Motor neuron (in vitro differentiated cells): ENCODE measurements around the gene NTN4. TPM values are rescaled to one million over a fixed set of nuclear protein-coding genes. Genes with fewer than 3 reads are reported as not detected.

Source experiments
- ATAC-seq, 8 experiments: fragments of 200-7000 bp; cut with Tn5 transposase; replicated peaks in 6 of 8; 2 replicates each; pipeline ENCODE4 v1.8.0; 2021; ENCODE audit warnings: mild to moderate bottlenecking in 8 of 8, moderate library complexity in 8 of 8
- H3K27ac ChIP-seq, 2 donors: fragments of 250-450 bp; sonication (Bioruptor Pico); 2 replicates each; pipeline ENCODE4 v1.9.0; 2021; ENCODE audit warnings: antibody characterized with exemption in 2 of 2, mild to moderate bottlenecking in 2 of 2, moderate library complexity in 1 of 2
- H3K4me1 ChIP-seq, 2 donors: fragments of 250-450 bp; sonication (Bioruptor Pico); replicated peaks in 1 of 2; 2 replicates each; pipeline ENCODE4 v1.6.1; 2021; ENCODE audit warnings: antibody characterized with exemption in 2 of 2, mild to moderate bottlenecking in 2 of 2, moderate library complexity in 1 of 2
- H3K4me3 ChIP-seq, 5 donors: fragments of 250-450 bp; sonication (Bioruptor Pico); 2 replicates each; pipeline ENCODE4 v1.9.0; 2021; ENCODE audit warnings: antibody characterized with exemption in 5 of 5, mild to moderate bottlenecking in 5 of 5, moderate library complexity in 4 of 5
- WGBS, 10 experiments: fragments of 450-650 bp; shearing (Covaris generic); methylation state at CpG; one replicate each; pipeline ENCODE4 v1.0.0; 2022; 5-methylcytosine and 5-hydroxymethylcytosine counted together
- in situ Hi-C, 9 experiments: fragments of 400-800 bp; cut with MboI; loops; one replicate each; pipeline ENCODE4 v1.15.0; 2021; ENCODE audit warnings: low sequenced_read_pairs in 9 of 9, low pct_unique_long_range_greater_than_20kb in 2 of 9; ENCODE audit not compliant: unreplicated experiment in 9 of 9
- total RNA-seq, 8 experiments: library from RNA; unstranded; fragments of 300-600 nt; gene quantifications; 2 replicates each; pipeline versions ENCODE4 v1.2.3 to v1.2.4, GENCODE V29; 2022

Gene NTN4
- total RNA-seq, 8 experiments from 2014 or later: 4.3 to 50.8 (median 8.7) TPM

DNA sequence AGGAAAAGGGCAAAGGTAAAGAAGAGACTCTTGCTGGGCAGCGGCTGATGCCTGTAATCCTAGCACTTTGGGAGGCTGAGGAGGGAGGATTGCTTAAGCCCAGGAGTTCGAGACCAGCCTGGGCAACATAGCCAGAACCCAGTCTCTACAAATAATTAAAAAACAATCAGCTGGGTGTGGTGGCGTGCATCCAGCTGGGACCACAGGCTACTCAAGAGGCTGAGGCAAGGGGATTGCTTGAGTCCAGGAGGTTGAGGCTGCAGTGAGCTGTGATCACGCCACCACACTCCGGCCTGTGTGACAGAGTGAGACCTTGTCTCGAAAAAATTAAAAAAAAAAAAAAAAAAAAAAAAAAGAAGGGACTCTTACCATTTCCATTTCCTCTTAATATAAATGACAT lies 138.9 kb downstream of the NTN4 start:
- 0 to 100% (median 94%) methylated on average over 1 to 4 of the region's 6 CpGs for WGBS, 10 experiments
- H3K27ac ChIP-seq: no peak overlapping the region
- peaks cover 4 to 7% of the 10 kb centered on the region in 2 donors for H3K4me1 ChIP-seq
- in situ Hi-C loops: no loop called here
- no peak overlapping the region for H3K4me3 ChIP-seq
- ATAC-seq: no peak

DNA sequence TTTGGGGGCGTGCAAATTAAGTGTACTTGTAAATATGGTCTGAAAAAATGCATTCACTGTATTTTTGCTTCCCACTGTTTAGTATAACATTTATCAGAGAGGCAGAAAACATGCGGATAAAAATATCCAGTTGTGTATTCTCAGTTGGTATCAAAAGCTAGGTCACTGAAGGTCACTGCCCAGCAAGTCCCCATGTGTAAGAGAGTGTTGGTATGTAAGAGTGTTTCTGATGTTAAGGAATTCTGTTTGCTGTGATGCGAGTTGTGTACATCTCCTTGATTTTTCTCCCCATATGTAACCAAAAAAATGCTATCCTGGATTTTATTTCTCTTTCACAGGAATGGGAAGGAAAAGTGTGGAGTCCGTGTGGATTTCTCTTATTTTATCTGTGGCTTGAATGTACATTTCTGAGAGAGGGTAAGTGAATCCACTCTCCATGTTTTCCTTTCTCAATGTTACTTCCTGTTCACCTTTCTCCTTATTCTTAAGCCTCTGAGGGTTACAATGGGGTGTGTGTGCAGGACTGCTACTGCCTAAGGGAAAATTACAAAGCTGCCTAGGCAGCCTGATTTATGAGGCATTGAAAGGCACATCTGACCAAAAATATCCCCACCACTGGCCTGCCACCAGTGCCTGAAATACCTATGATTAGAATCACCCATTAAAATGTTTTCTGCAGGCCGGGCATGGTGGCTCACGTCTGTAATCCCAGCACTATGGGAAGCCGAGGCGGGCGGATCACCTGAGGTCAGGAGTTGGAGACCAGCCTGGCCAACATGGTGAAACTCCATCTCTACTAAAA lies 141.4 kb downstream of the NTN4 start:
- Histone ChIP-seq H3K27ac (no peak overlapping the region), H3K4me3 (no peak overlapping the region), H3K4me1 (peaks cover 4 to 7% of the 10 kb centered on the region in 2 donors)
- in situ Hi-C loops: no loop called here
- WGBS, 10 experiments: 50 to 100% (median 89%) methylated on average over 1 to 8 of the region's 9 CpGs; no CpG with 5 or more reads in 2 of the 10 experiments
- ATAC-seq: peak in 3 of 8 experiments; percentile 58 to 65 (median 59)

DNA sequence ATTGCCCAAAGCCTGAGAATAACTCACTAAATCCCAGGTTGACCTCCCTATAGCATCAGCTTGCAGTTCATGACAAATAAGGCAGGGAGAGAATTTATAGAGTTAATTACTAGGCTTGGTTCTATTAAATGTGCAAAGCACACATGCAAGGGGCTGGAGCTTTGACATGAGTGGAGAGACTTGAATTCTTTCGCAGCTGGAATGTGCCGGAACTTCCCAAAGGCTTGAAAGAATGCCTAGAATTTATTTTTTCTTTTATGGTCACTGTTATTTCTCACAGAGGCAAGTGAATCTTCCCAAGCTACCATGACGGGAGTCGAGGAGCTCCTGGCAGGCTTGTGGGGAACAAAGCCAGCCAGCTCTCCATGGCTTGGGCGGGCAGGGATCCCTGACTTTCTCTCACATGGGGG lies 143.8 kb downstream of the NTN4 start:
- no peak overlapping the region for H3K4me3 ChIP-seq
- no peak overlapping the region for H3K27ac ChIP-seq
- in situ Hi-C loops: no loop called here
- peak in 6 of 8 experiments; percentile 19 to 77 (median 62) for ATAC-seq
- H3K4me1 ChIP-seq: peaks cover 4 to 7% of the 10 kb centered on the region in 2 donors
- WGBS, 10 experiments: 5 to 69% (median 53%) methylated on average over 2 to 5 of the region's 5 CpGs; no CpG with 5 or more reads in 3 of the 10 experiments

DNA sequence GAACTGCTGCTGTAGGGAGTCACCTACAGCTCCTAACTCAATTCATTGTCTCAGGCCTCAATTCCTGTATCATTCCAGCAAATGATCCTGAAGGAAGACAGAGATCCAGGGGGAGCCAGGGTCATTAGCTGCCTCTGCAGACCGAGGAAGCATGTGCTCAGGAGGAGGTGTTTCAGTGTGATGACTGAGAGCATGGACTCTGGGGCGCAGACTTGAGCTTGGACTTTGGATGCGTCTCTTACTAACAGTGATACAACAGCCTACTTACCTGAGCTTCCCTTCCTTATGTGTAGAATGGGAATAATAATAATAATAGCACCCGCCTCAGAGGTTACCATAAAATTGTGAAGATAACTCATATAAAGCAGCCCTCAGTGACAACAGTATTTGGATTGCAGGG lies 147.3 kb downstream of the NTN4 start:
- 68 to 100% (median 92%) methylated on average over 1 to 3 of the region's 4 CpGs; no CpG with 5 or more reads in 5 of the 10 experiments for WGBS, 10 experiments
- ATAC-seq: no peak
- in situ Hi-C loops: no loop called here
- peaks cover 4 to 7% of the 10 kb centered on the region in 2 donors for H3K4me1 ChIP-seq
- H3K4me3 ChIP-seq: no peak overlapping the region
- H3K27ac ChIP-seq: no peak overlapping the region

DNA sequence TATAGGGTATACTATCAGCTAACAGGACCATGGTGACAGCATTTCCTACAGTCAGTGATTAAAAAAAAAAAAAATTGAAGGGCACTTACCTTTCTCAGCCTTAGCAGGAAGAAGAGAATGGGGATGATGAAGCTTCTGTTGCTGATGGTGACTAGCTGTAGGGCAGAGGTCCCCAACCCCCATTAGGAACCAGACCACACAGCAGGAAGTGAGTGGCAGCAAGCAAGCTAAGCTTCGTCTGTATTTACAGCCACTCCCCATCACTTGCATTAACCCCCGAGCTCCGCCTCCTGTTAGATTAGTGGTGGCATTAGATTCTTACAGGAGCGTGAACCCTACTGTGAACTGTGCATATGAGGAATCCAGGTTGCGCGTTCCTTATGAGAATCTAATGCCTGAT lies 148.0 kb downstream of the NTN4 start:
- WGBS, 10 experiments: 50 to 100% (median 86%) methylated on average over 2 to 6 of the region's 6 CpGs; no CpG with 5 or more reads in 5 of the 10 experiments
- in situ Hi-C loops: no loop called here
- Histone ChIP-seq H3K4me3 (no peak overlapping the region), H3K27ac (no peak overlapping the region), H3K4me1 (peaks cover 4 to 7% of the 10 kb centered on the region in 2 donors)
- ATAC-seq: no peak

DNA sequence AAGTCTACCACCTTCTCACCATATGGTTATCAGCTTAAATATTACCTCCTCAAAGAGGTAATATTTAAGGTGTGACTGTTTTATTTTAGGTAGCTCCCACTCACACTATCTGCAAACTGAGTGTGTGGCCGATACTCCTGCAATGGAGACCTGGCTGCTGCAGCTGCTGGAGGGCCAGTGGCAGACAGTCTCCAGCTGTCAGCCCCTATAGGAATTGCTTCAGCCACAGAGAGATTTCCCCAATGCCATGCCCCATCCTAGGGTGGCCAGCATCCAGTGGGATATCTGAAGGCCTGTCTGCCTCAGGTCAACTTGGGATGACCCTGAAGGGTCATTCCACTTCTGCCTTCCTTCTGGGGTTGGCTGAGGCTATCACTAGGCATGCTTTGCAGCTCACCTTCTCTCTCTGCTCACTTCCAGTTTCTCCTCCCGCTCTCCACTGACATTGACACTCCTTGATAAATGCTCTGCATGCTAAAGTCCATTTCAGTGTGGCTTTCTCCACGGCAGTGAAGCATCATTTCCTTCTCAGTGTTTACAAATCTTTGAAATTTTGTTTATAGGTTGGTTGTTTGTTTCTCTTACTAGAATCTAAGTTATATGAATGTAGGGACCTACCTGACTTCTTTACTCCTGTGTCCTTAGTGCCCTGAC lies 149.1 kb downstream of the NTN4 start:
- in situ Hi-C loops: no loop called here
- ATAC-seq: no peak

DNA sequence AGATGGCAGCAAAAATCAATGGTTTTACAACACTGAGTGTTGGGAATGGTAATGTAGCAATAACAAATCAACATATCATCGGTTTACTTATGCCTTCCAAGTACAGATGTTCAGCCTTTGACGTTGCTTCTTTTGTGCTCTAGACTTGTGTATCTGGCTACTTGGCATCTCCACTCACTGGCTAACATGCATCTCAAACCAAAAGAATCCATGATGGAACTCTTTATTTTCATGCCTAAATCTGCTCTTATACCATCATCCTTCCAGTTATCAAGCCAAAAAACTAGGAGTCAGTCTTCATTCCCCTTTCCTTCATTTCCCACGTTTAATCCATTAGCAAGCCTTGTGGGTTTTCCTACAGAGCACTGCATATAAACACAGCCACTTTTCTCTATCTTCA lies 150.0 kb downstream of the NTN4 start:
- ATAC-seq: no peak
- WGBS, 10 experiments: 10 to 90% (median 51%) methylated on average over 1 to 3 of the region's 3 CpGs; no CpG with 5 or more reads in 3 of the 10 experiments
- H3K27ac ChIP-seq: no peak overlapping the region
- no peaks in the 10 kb centered on the region for H3K4me1 ChIP-seq
- no peak overlapping the region for H3K4me3 ChIP-seq
- in situ Hi-C loops: no loop called here

More for the DNA sequence above, 149.1 kb downstream of the NTN4 start:
- H3K4me3 ChIP-seq: no peak overlapping the region
- no peak overlapping the region for H3K27ac ChIP-seq
- no peaks in the 10 kb centered on the region for H3K4me1 ChIP-seq
- WGBS, 10 experiments: 0 to 83% (median 52%) methylated on average over 1 to 3 of the region's 3 CpGs; no CpG with 5 or more reads in 2 of the 10 experiments

DNA sequence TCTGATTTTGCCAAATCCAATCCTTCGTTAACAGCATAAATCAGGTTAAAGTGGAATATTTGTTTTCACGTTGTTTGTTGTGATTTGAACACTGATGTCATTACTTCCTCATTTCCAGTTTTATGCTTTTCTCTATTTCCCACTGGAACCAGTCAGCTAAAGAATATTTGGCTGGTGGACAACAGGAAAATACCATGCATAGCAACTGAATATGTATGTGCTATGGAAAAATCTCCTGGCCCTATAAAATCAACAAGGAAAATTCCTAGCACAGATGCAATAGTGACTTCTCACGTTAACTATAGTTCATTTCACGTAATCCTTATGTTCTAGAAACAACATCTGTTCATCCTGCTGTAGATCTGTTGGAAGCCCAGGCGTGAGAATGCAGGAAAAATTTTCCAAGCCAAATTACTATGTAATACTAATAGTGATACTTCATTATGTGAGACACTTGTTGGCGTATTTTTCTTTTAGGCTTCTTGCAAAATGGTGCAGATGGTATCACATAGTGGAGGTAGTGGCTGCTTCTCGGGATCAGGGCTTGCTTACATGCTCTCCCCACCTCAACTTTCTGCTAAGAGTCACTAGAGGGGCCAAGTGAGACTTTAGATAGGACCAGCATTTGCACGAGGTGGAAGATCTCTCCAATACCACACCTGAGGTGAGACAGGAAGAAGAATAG lies 153.0 kb downstream of the NTN4 start:
- H3K4me1 ChIP-seq: no peaks in the 10 kb centered on the region
- 0 to 92% (median 63%) methylated on average over 2 to 8 of the region's 8 CpGs for WGBS, 10 experiments
- peak in 3 of 8 experiments; percentile 10 to 89 (median 40) for ATAC-seq
- no peak overlapping the region for H3K27ac ChIP-seq
- in situ Hi-C loops: no loop called here
- no peak overlapping the region for H3K4me3 ChIP-seq

DNA sequence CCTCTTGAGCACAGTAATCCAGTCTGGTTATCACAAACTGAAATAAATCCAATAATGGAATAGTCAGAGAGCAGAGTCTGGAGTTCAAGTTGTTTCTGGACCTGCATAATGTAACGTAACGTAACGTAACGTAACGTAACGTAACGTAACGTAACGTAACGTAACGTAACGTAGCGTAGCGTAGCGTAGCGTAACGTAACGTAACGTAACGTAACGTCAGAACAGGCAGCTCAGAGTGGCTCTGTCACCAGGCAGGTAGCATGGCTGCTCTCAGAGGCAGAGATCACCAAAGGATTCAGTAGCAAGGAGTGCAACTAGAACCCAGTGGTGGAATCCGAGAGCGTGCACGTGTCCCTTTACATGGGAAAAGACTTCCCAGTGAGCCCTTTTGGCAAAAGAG lies 153.6 kb downstream of the NTN4 start:
- 84 to 100% (median 93%) methylated on average over 2 to 24 of the region's 24 CpGs; no CpG with 5 or more reads in 2 of the 10 experiments for WGBS, 10 experiments
- ATAC-seq: no peak
- Histone ChIP-seq H3K27ac (no peak overlapping the region), H3K4me3 (no peak overlapping the region), H3K4me1 (no peaks in the 10 kb centered on the region)
- in situ Hi-C loops: no loop called here

DNA sequence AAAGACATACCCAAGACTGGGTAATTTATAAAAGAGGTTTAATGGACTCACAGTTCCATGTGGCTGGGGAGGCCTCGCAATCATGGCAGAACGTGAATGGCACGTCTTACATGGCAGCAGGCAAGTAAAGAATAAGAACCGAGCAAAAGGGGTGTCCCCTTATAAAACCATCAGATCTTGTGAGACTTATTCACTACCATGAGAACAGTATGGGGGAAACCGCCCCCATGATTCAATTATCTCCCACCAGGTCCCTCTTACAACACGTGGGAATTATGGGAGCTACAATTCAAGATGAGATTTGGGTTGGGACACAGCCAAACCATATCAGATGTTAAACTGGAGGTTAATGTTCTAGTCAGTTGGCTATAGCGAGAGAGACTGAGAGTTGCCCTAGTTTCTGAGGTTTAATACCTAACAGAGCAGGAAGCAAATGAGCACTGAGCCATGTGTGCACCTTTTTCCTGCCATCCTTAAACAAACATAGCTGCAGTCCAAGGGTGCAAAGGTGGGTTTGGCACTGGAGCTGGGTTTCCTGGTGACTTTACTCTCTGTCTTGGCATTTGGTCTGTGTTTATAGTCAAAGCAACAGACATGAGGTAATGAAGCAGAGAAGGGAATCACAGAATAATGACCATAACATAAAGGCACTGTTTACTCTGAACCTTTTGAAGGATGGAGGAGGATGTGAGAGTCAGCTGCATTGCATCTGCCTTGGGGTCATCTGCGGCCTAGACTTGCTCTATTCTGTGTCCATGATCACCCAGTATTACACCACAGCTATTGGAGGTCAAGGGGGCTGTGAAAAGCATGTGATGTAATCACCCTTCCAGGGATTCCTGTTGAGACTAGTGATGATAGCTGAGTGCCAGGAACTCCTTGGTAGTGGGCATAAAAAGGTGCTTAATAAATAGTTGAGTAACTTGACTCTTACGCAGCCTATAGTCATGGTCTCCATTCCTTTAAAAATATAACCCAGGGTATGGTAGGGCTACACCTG lies 155.6 kb downstream of the NTN4 start:
- in situ Hi-C loops: no loop called here
- ATAC-seq: peak in 2 of 8 experiments; percentile 33 to 80
- Histone ChIP-seq H3K4me1 (no peaks in the 10 kb centered on the region), H3K4me3 (no peak overlapping the region), H3K27ac (no peak overlapping the region)
- 82 to 100% (median 89%) methylated on average over 1 to 7 of the region's 9 CpGs; no CpG with 5 or more reads in 2 of the 10 experiments for WGBS, 10 experiments

DNA sequence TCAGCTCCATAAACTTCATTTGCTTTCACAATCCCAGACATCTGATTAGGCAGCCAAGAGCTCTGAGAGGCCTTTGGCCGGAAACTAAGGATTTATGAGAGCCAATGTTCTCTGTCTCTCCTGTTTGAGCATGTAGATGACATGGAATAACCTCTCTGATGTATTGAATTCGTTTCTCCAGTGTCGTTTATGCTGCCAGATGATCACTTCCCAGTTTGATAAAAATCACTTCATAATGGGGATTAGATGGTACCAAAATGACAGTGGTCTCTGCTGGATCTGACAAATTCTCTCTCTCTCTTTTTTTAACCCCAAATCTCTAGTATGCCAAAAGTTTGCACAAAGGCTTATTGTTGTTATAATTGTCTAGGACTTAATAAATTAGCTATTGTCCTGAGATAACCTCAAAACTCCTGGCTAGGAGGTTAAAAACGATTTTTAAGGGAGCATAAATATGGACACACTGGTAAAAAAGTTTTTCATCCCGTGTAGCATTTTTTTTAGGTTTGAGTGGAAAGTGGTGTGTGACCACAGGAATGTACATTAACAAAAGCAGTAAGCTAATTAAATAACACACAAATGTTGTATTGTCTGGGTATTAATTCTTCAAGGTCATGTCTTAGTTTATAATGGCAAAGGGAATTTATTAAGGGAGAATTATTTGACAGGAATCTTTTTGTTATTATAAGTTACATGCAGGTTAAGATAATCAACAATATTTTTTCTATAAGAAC lies 156.7 kb downstream of the NTN4 start:
- peak in 3 of 8 experiments; percentile 17 to 61 (median 48) for ATAC-seq
- H3K4me3 ChIP-seq: no peak overlapping the region
- in situ Hi-C loops: no loop called here
- no peaks in the 10 kb centered on the region for H3K4me1 ChIP-seq
- no peak overlapping the region for H3K27ac ChIP-seq
- WGBS, 10 experiments: 5 to 61% (median 50%) methylated on average over 2 to 5 of the region's 5 CpGs
